OCI-LY3 (cell line): ENCODE measurements around the gene MFSD6.

Source experiments
- H2AFZ ChIP-seq: fragments of 200-600, 300-600 bp; shearing (Covaris generic); 2 replicates; pipeline ENCODE4 v1.6.0; 2014; ENCODE audit warnings: antibody characterized with exemption, low read depth, low read length
- H3K27ac ChIP-seq: fragments of 200-600, 300-600 bp; sonication (generic); 2 replicates; pipeline ENCODE4 v1.5.1; 2014; ENCODE audit warnings: mild to moderate bottlenecking, low read length, moderate library complexity, mixed read lengths
- H3K27me3 ChIP-seq: fragments of 200-600, 300-600 bp; sonication (generic); 2 replicates; pipeline ENCODE4 v1.6.1; 2014; ENCODE audit warnings: low read depth, low read length, mixed read lengths
- H3K36me3 ChIP-seq: fragments of 200-600, 300-600 bp; sonication (generic); replicated peaks from 2 replicates; pipeline ENCODE3; 2014; ENCODE audit warnings: low read depth, low read length, mixed read lengths
- H3K4me1 ChIP-seq: fragments of 300-600, 200-600 bp; sonication (generic); 2 replicates; pipeline ENCODE4 v1.6.1; 2014; ENCODE audit warnings: low read length, mixed read lengths
- H3K4me2 ChIP-seq: fragments of 200-600, 300-600 bp; sonication (generic); 2 replicates; pipeline ENCODE4 v1.6.1; 2014; ENCODE audit warnings: low read length, mixed read lengths
- H3K4me3 ChIP-seq: fragments of 300-600, 200-600 bp; sonication (generic); 2 replicates; pipeline ENCODE4 v1.5.1; 2014; ENCODE audit warnings: antibody characterized with exemption, mild to moderate bottlenecking, low read length, moderate library complexity
- H3K79me2 ChIP-seq: fragments of 300-600, 200-600 bp; shearing (Covaris generic); 2 replicates; pipeline ENCODE4 v1.6.1; 2014; ENCODE audit warnings: mild to moderate bottlenecking, low read length, mixed read lengths
- H3K9ac ChIP-seq: fragments of 300-600, 200-600 bp; shearing (Covaris generic); 2 replicates; pipeline ENCODE4 v1.6.0; 2014; ENCODE audit warnings: mild to moderate bottlenecking, low read length, moderate library complexity
- H3K9me3 ChIP-seq: fragments of 200-600, 300-600 bp; shearing (Covaris generic); 2 replicates; pipeline ENCODE4 v1.6.1; 2014; ENCODE audit warnings: low read length, mixed read lengths; ENCODE audit not compliant: insufficient read depth
- H4K20me1 ChIP-seq: fragments of 200-600, 300-600 bp; sonication (generic); 2 replicates; pipeline ENCODE4 v1.6.1; 2016; ENCODE audit warnings: low read length, mixed read lengths; ENCODE audit not compliant: insufficient read depth
- CTCF ChIP-seq: fragments of 200-600, 300-600 bp; sonication (generic); IDR thresholded peaks from 2 replicates; pipeline ENCODE4 v1.5.1; 2014; ENCODE audit warnings: antibody characterized with exemption, low read length, low read depth
- EZH2phosphoT487 ChIP-seq: fragments of 200-600 bp; shearing (Covaris generic); IDR thresholded peaks from 2 replicates; pipeline ENCODE4 v1.6.1; 2018; ENCODE audit warnings: antibody characterized with exemption, mixed run types, low read depth

The MFSD6 gene

GRCh38 chr2:190458352-190459107, 50.4 kb downstream of the MFSD6 start:
- H3K79me2 ChIP-seq: no peaks in the 10 kb centered on the region
- H3K36me3 ChIP-seq: no peaks in the 10 kb centered on the region
- H3K9me3 ChIP-seq: no peaks in the 10 kb centered on the region
- no peaks in the 10 kb centered on the region for H3K27me3 ChIP-seq
- no peak overlapping the region for H2AFZ ChIP-seq
- peaks cover 6% of the 10 kb centered on the region; the same call in 1 of the 2 replicates for H3K4me1 ChIP-seq
- no peak overlapping the region for H3K27ac ChIP-seq
- TF ChIP-seq EZH2phosphoT487 (no peak), CTCF (no peak)
- H4K20me1 ChIP-seq: no peaks in the 10 kb centered on the region; the same call in 1 of the 2 replicates
- no peak overlapping the region for H3K9ac ChIP-seq
- no peak overlapping the region for H3K4me3 ChIP-seq
- H3K4me2 ChIP-seq: no peak overlapping the region

GRCh38 chr2:190459881-190460280, 51.7 kb downstream of the MFSD6 start:
- no peaks in the 10 kb centered on the region; the same call in 1 of the 2 replicates for H4K20me1 ChIP-seq
- TF ChIP-seq EZH2phosphoT487 (no peak), CTCF (no peak)
- H3K27ac ChIP-seq: no peak overlapping the region
- H3K4me3 ChIP-seq: no peak overlapping the region
- H3K9me3 ChIP-seq: no peaks in the 10 kb centered on the region
- no peak overlapping the region for H3K4me2 ChIP-seq
- no peaks in the 10 kb centered on the region for H3K36me3 ChIP-seq
- H3K4me1 ChIP-seq: peaks cover 6% of the 10 kb centered on the region; the same call in 1 of the 2 replicates
- no peaks in the 10 kb centered on the region for H3K79me2 ChIP-seq
- H3K27me3 ChIP-seq: no peaks in the 10 kb centered on the region
- H3K9ac ChIP-seq: no peak overlapping the region
- no peak overlapping the region for H2AFZ ChIP-seq

GRCh38 chr2:190460487-190460886, 52.3 kb downstream of the MFSD6 start:
- Histone ChIP-seq H3K79me2 (no peaks in the 10 kb centered on the region), H3K4me3 (no peak overlapping the region), H3K9ac (no peak overlapping the region), H3K36me3 (no peaks in the 10 kb centered on the region), H4K20me1 (no peaks in the 10 kb centered on the region; the same call in 1 of the 2 replicates), H2AFZ (no peak overlapping the region), H3K4me1 (peaks cover 2% of the 10 kb centered on the region; the same call in 1 of the 2 replicates), H3K4me2 (no peak overlapping the region), H3K27me3 (no peaks in the 10 kb centered on the region), H3K27ac (no peak overlapping the region), H3K9me3 (no peaks in the 10 kb centered on the region)
- TF ChIP-seq CTCF (no peak), EZH2phosphoT487 (no peak)

- TF ChIP-seq CTCF: no peak
- no peak for TF ChIP-seq EZH2phosphoT487
- no peaks in the 10 kb centered on the region for H3K79me2 ChIP-seq
- H3K4me1 ChIP-seq: no peaks in the 10 kb centered on the region
- no peak overlapping the region for H3K4me2 ChIP-seq
- no peaks in the 10 kb centered on the region for H3K27me3 ChIP-seq
- no peaks in the 10 kb centered on the region for H3K9me3 ChIP-seq
- no peak overlapping the region for H3K9ac ChIP-seq
- no peak overlapping the region for H3K4me3 ChIP-seq
- H4K20me1 ChIP-seq: no peaks in the 10 kb centered on the region; the same call in 1 of the 2 replicates
- no peak overlapping the region for H3K27ac ChIP-seq
- no peaks in the 10 kb centered on the region for H3K36me3 ChIP-seq
- H2AFZ ChIP-seq: no peak overlapping the region
Observed at GRCh38 chr2:190462181-190462580, 54.0 kb downstream of the MFSD6 start.
